ENCODE data around the gene SOCS2. TPM values are rescaled to one million over a fixed set of nuclear protein-coding genes. Genes with fewer than 3 reads are reported as not detected.

SOCS2 gene
- total and polyA plus RNA-seq, 10 of the 15 experiments (the other 5 are each of a cell fraction or from before 2014, with no cell fraction given), result 2.6 to 12.0 (median 7.2) TPM

DNA sequence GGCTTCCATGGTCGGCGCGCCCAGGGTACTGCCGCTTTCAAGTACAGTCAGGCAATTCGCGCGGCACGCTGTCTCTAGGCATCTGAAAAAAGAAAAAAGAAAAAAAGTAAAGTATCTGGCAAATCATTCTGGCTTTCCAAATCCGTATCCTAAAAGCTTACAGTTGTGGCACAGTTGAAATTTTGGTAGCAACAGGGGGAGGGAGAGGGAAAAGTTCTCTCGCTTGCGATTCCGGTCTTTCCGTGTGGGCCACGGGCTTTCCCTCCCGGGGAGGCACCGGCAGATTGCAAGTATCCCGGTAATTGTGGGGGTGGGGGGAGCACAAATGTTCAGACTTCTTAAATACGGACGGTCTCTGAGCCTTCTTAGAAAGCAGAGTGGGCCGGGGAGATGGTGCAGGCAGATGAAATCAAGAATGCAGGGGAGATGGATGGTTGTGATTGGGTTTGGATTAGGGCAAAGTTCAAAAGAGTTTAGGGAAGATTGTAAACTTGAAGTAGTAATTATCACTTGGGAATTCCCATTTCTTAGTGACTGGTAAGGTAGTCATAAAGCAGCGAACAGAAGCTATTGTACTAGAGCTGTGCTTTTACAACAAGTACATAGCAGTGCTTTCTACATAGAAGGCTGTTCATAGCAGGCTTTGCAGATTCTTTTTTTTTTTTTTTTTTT lies 1.2 kb downstream of the SOCS2 start:
- ATAC-seq, result no peak
- RAD21 ChIA-PET (ENCODE audit: unreplicated experiment), result interaction anchor here (0.7 to 4.2 kb wide), 6 partner anchors 18 to 532 kb away, joined by 3 to 30 read pairs (median 3); no protein-coding TSS in a partner anchor
- in situ Hi-C loops (cut with MboI), result no loop called here
- Histone ChIP-seq H3K79me2 (ENCODE audit: control insufficient read depth, insufficient read depth, low read length) (no peaks in the 10 kb centered on the region), H3K27ac (ENCODE audit: control insufficient read depth, insufficient read depth) (no peak overlapping the region), H3K9ac (ENCODE audit: control insufficient read depth, insufficient read depth, low read length) (no peak overlapping the region), H2AFZ (ENCODE audit: control insufficient read depth, low read depth, low read length) (0 out of 2 replicates have a peak overlapping the region, but pooled peaks have one; percentile 41), H3K36me3 (ENCODE audit: control insufficient read depth in 2 of 2, insufficient read depth in 2 of 2, low read length in 1 of 2) (no peaks in the 10 kb centered on the region), H3K9me3 (replicated peaks; ENCODE audit: control insufficient read depth, insufficient read depth, low read length) (no peaks in the 10 kb centered on the region), H3K27me3 (replicated peaks in 1 of 2; ENCODE audit: control insufficient read depth in 2 of 2, insufficient read depth in 2 of 2, low read length in 1 of 2) (peaks cover 11 to 15% of the 10 kb centered on the region in 2 experiments), H3K4me1 (ENCODE audit: control insufficient read depth, insufficient read depth, low read length) (peaks cover 6% of the 10 kb centered on the region; the same call in 1 of the 2 replicates), H3K4me3 (peak overlapping the region; percentile 58; the same call in 1 of the 2 replicates), H4K20me1 (ENCODE audit: control insufficient read depth, insufficient read depth) (no peaks in the 10 kb centered on the region), H3K4me2 (ENCODE audit: control insufficient read depth, insufficient read depth) (peak overlapping the region; percentile 100)
- 27% methylated on average over 21 of the region's 21 CpGs for WGBS (ENCODE audit: insufficient coverage, insufficient replicate concordance, low lambda C conversion rate, missing lambda C conversion rate)
- CTCF ChIA-PET, result interaction anchor here (0.7 to 3.9 kb wide), 6 partner anchors 11 to 528 kb away, joined by 3 to 36 read pairs (median 6); no protein-coding TSS in a partner anchor
- BruUV-seq (replicated peaks), result no TSS peak
- SMC1A ChIA-PET (ENCODE audit: uncharacterized antibody, unreplicated experiment), result interaction anchor here (0.6 to 3.4 kb wide), 8 partner anchors 9 to 528 kb away, joined by 3 to 23 read pairs (median 4); no protein-coding TSS in a partner anchor
- no peak for FAIRE-seq
- intact Hi-C loops (cut with micrococcal nuclease; ENCODE audit: unreplicated experiment), result loop anchor here (2.0 to 5.0 kb wide), 2 partner anchors 51 to 274 kb away; no protein-coding TSS in a partner anchor
- DNase-seq (ENCODE audit: low read depth, low spot score), result no peak
- POLR2A ChIA-PET, result no interaction called here
- no peak for TF ChIP-seq BRCA1 (IDR thresholded peaks at IDR 0.05; ENCODE audit: low read depth, low read length)
- TF ChIP-seq CREB1 (IDR thresholded peaks at IDR 0.05; ENCODE audit: low read depth), result peak; percentile 21; the same call in 1 of the 2 replicates
- TF ChIP-seq NFIC (IDR thresholded peaks at IDR 0.05; ENCODE audit: low read depth, low read length), result peak; percentile 47; the same call in 1 of the 2 replicates
- TF ChIP-seq CREM (IDR thresholded peaks at IDR 0.05; ENCODE audit: low read depth), result 0 out of 2 replicates have a peak, but pooled peaks have one; percentile 12
- no peak for TF ChIP-seq TARDBP (IDR thresholded peaks at IDR 0.05; ENCODE audit: borderline replicate concordance)
- no peak for TF ChIP-seq SMC3 (IDR thresholded peaks at IDR 0.05; ENCODE audit: borderline replicate concordance, low read length)
- TF ChIP-seq MTA3 (IDR thresholded peaks at IDR 0.05; ENCODE audit: borderline replicate concordance, low read length), result 0 out of 2 replicates have a peak, but pooled peaks have one; percentile 35
- TF ChIP-seq RELA (IDR thresholded peaks at IDR 0.05; ENCODE audit: borderline replicate concordance, partially characterized antibody), result peak; percentile 11
- peak; percentile 4; the same call in 1 of the 2 replicates for TF ChIP-seq RUNX3 (IDR thresholded peaks at IDR 0.05; ENCODE audit: low read length)

All from GM12878 (cell line).